Lung (tissue), 12 donors: ENCODE results near the gene ALX1. TPM values are rescaled to one million over a fixed set of nuclear protein-coding genes. Genes with fewer than 3 reads are reported as not detected.

ENCODE experiments used
- ATAC-seq: fragments of 200-7000 bp; cut with Tn5 transposase; one replicate; pipeline ENCODE4 v1.9.1; 2020; ENCODE audit warnings: moderate number of reproducible peaks; ENCODE audit not compliant: insufficient read depth, low FRiP score
- DNase-seq, 3 donors: peaks; one replicate each; pipeline ENCODE4 v3.0.0-alpha.2; 2013 to 2017
- H3K27ac ChIP-seq, 2 donors: one replicate each; pipeline ENCODE4 v1.5.1; 2013; ENCODE audit warnings: mild to moderate bottlenecking in 2 of 2, moderate library complexity in 2 of 2, control low read depth in 1 of 2, inconsistent platforms in 1 of 2, low read depth in 1 of 2, low read length in 1 of 2
- H3K27me3 ChIP-seq, 3 donors: one replicate each; pipeline ENCODE4 v1.5.1; 2013; ENCODE audit warnings: low read length in 2 of 3; ENCODE audit not compliant: control insufficient read depth in 3 of 3, insufficient read depth in 3 of 3
- H3K36me3 ChIP-seq, 4 donors: one replicate each; pipeline ENCODE4 v1.5.1; 2013; ENCODE audit warnings: low read length in 4 of 4, mild to moderate bottlenecking in 1 of 4, moderate library complexity in 1 of 4; ENCODE audit not compliant: control insufficient read depth in 4 of 4, insufficient read depth in 4 of 4
- H3K4me1 ChIP-seq, 5 donors: one replicate each; pipeline ENCODE4 v1.5.1; 2013; ENCODE audit warnings: low read length in 5 of 5, mild to moderate bottlenecking in 2 of 5, moderate library complexity in 1 of 5; ENCODE audit not compliant: control insufficient read depth in 5 of 5, insufficient read depth in 5 of 5
- H3K4me3 ChIP-seq: one replicate; pipeline ENCODE4 v1.5.1; 2013; ENCODE audit warnings: mild to moderate bottlenecking, control low read depth, moderate library complexity
- H3K9ac ChIP-seq, 2 donors: one replicate each; pipeline ENCODE4 v1.5.1; 2013; ENCODE audit warnings: low read length in 2 of 2, control low read depth in 1 of 2; ENCODE audit not compliant: insufficient read depth in 1 of 2
- H3K9me3 ChIP-seq, 4 donors: one replicate each; pipeline ENCODE4 v1.5.1; 2013; ENCODE audit warnings: low read length in 3 of 4, mild to moderate bottlenecking in 1 of 4, moderate library complexity in 1 of 4; ENCODE audit not compliant: control insufficient read depth in 4 of 4, insufficient read depth in 3 of 4
- CTCF ChIP-seq: IDR thresholded peaks from 2 replicates; pipeline ENCODE4 v1.5.1; 2012; ENCODE audit warnings: mild to moderate bottlenecking; ENCODE audit errors: control extremely low read depth, extremely low read depth
- WGBS, 2 donors: extraction: QIAGEN DNeasy Blood & Tissue Kit; methylation state at CpG; one replicate each; pipeline ENCODE4 v1.1.7; 2013; 5-methylcytosine and 5-hydroxymethylcytosine counted together
- polyA plus RNA-seq, 2 donors: library from polyadenylated mRNA; stranded (reverse); fragments of 200-250 nt; gene quantifications; one replicate each; pipeline ENCODE4 v1.2.1, GENCODE V29; 2013
- total RNA-seq, 2 donors: library from RNA; depleted of rRNA in 1 of 2; stranded (reverse); fragments of >200 nt in 1 of 2; gene quantifications; one replicate each; pipeline ENCODE4 v1.2.1, GENCODE V29; 2014 to 2021
- donor health status: control.
- donor health status: control.
- donor health status: Bipolar disorder and iron deficiency.
- donor health status: healthy.
- donor health status: DM: yes; HTN: yes; CAD: no.

Gene ALX1
- total and polyA plus RNA-seq, 4 donors = 0.08 to 0.17 (median 0.13) TPM

GRCh38 chr12:85266356-85266755 is 13.7 kb upstream of the ALX1 start:
- no peak for DNase-seq
- H3K36me3 ChIP-seq = no peaks in the 10 kb centered on the region
- peaks cover 0 to 32% (median 16%) of the 10 kb centered on the region in 3 donors for H3K27me3 ChIP-seq
- TF ChIP-seq CTCF = no peak
- whole genome bisulfite sequencing, 2 donors = 34 to 56% methylated on average over 4 of the region's 4 CpGs
- H3K4me3 ChIP-seq = no peak overlapping the region
- no peak for ATAC-seq
- H3K4me1 ChIP-seq = no peaks in the 10 kb centered on the region
- H3K9ac ChIP-seq = no peak overlapping the region
- no peaks in the 10 kb centered on the region for H3K9me3 ChIP-seq
- no peak overlapping the region for H3K27ac ChIP-seq

- Histone ChIP-seq H3K27ac (no peak overlapping the region), H3K4me1 (peaks cover 0 to 5% (median 0%) of the 10 kb centered on the region in 5 donors), H3K4me3 (no peak overlapping the region), H3K27me3 (peaks cover 16 to 93% (median 86%) of the 10 kb centered on the region in 3 donors), H3K36me3 (no peaks in the 10 kb centered on the region), H3K9ac (no peak overlapping the region), H3K9me3 (peaks cover 0 to 11% (median 0%) of the 10 kb centered on the region in 4 donors)
- 5 to 8% methylated on average over 37 of the region's 37 CpGs for WGBS, 2 donors
- DNase-seq (peak in 2 of 3 donors; percentile 32 to 40), ATAC-seq (no peak)
- no peak for TF ChIP-seq CTCF
Observed at GRCh38 chr12:85273381-85274314, 6.4 kb upstream of the ALX1 start.

- no peak for TF ChIP-seq CTCF
- H3K4me3 ChIP-seq = no peak overlapping the region
- DNase-seq (no peak), ATAC-seq (no peak)
- no peaks in the 10 kb centered on the region for H3K36me3 ChIP-seq
- 16 to 17% methylated on average over 8 of the region's 8 CpGs for WGBS, 2 donors
- H3K9ac ChIP-seq = no peak overlapping the region
- H3K27me3 ChIP-seq = peaks cover 16 to 95% (median 87%) of the 10 kb centered on the region in 3 donors
- H3K27ac ChIP-seq = no peak overlapping the region
- peaks cover 0 to 15% (median 0%) of the 10 kb centered on the region in 4 donors for H3K9me3 ChIP-seq
- H3K4me1 ChIP-seq = peaks cover 0 to 5% (median 0%) of the 10 kb centered on the region in 5 donors
Observed at GRCh38 chr12:85274315-85274651, 5.7 kb upstream of the ALX1 start.
